ENCODE data around the gene EXOC6. TPM values are rescaled to one million over a fixed set of nuclear protein-coding genes. Genes with fewer than 3 reads are reported as not detected.

Gene EXOC6
- total and polyA plus RNA-seq, 10 of the 15 experiments (the other 5 are each of a cell fraction or from before 2014, with no cell fraction given): 7.6 to 53.8 (median 13.3) TPM

GRCh38 chr10:92801978-92802872 lies 46.1 kb upstream of the EXOC6 start:
- RAD21 ChIA-PET (ENCODE audit: unreplicated experiment): no interaction called here
- ATAC-seq (peak; percentile 40; the same call in 2 of the 3 replicates), DNase-seq (ENCODE audit: low read depth, low spot score) (no peak), FAIRE-seq (no peak)
- SMC1A ChIA-PET (ENCODE audit: uncharacterized antibody, unreplicated experiment): interaction anchor here (0.5 to 1.6 kb wide), 8 partner anchors 8 to 275 kb away, joined by 3 to 4 read pairs (median 3); no protein-coding TSS in a partner anchor
- no peaks in the 10 kb centered on the region for H3K4me1 ChIP-seq (ENCODE audit: control insufficient read depth, insufficient read depth, low read length)
- no peak for TF ChIP-seq ZBTB33 (IDR thresholded peaks at IDR 0.05)
- TF ChIP-seq WRNIP1 (IDR thresholded peaks at IDR 0.05; ENCODE audit: borderline replicate concordance, low read depth, low read length): no peak
- TF ChIP-seq CHD2 (IDR thresholded peaks at IDR 0.05; ENCODE audit: borderline replicate concordance, low read depth, low read length): no peak
- 0 out of 2 replicates have a peak, but pooled peaks have one; percentile 15 for TF ChIP-seq HCFC1 (IDR thresholded peaks at IDR 0.05; ENCODE audit: low read length)
- peak; percentile 60 for TF ChIP-seq SIX5 (IDR thresholded peaks at IDR 0.05; ENCODE audit: low read depth, low read length, severe bottlenecking)
- TF ChIP-seq YBX1 (IDR thresholded peaks at IDR 0.05): no peak
- no peak for TF ChIP-seq POLR2AphosphoS5 (IDR thresholded peaks at IDR 0.05; ENCODE audit: low read length)
- no peak overlapping the region for H3K4me3 ChIP-seq
- in situ Hi-C loops (cut with MboI): no loop called here
- no peaks in the 10 kb centered on the region for H4K20me1 ChIP-seq (ENCODE audit: control insufficient read depth, insufficient read depth)
- no peak overlapping the region for H3K9ac ChIP-seq (ENCODE audit: control insufficient read depth, insufficient read depth, low read length)
- no peak overlapping the region for H2AFZ ChIP-seq (ENCODE audit: control insufficient read depth, low read depth, low read length)
- H3K4me2 ChIP-seq (ENCODE audit: control insufficient read depth, insufficient read depth): no peak overlapping the region
- intact Hi-C loops (cut with micrococcal nuclease; ENCODE audit: unreplicated experiment): no loop called here
- H3K27me3 ChIP-seq (replicated peaks in 1 of 2; ENCODE audit: control insufficient read depth in 2 of 2, insufficient read depth in 2 of 2, low read length in 1 of 2): peaks cover 0 to 3% of the 10 kb centered on the region in 2 experiments; a peak in 3 of 4 replicates
- 71% methylated on average over 9 of the region's 9 CpGs for WGBS (ENCODE audit: insufficient coverage, insufficient replicate concordance, low lambda C conversion rate, missing lambda C conversion rate)
- no peaks in the 10 kb centered on the region for H3K36me3 ChIP-seq (ENCODE audit: control insufficient read depth in 2 of 2, insufficient read depth in 2 of 2, low read length in 1 of 2)
- H3K9me3 ChIP-seq (replicated peaks; ENCODE audit: control insufficient read depth, insufficient read depth, low read length): no peaks in the 10 kb centered on the region
- CTCF ChIA-PET: interaction anchor here (0.6 to 1.3 kb wide), 2 partner anchors 8 to 41 kb away, joined by 3 to 5 read pairs; no protein-coding TSS in a partner anchor
- POLR2A ChIA-PET: interaction anchor here (0.8 kb wide), 1 partner anchor 45 kb away, joined by 3 read pairs; no protein-coding TSS in a partner anchor
- no TSS peak for BruUV-seq (replicated peaks)
- no peak overlapping the region for H3K27ac ChIP-seq (ENCODE audit: control insufficient read depth, insufficient read depth)
- no peaks in the 10 kb centered on the region for H3K79me2 ChIP-seq (ENCODE audit: control insufficient read depth, insufficient read depth, low read length)
